GM12878 (cell line): ENCODE measurements around the gene RFX1. TPM values are rescaled to one million over a fixed set of nuclear protein-coding genes. Genes with fewer than 3 reads are reported as not detected.
A peak's percentile ranks its signal among the peaks of the same experiment; 100 is the strongest.

ENCODE experiments used
- ATAC-seq: fragments of 200-7000 bp; cut with Tn5 transposase; 3 replicates; pipeline ENCODE4 v1.9.1; 2020; ENCODE audit warnings: mild to moderate bottlenecking, moderate library complexity
- BruUV-seq: library from RNA; stranded (reverse); fragments of 400-500 nt; replicated peaks from 2 replicates; lab custom pipeline; 2021; lab: Mats Ljungman, UMichigan
- CTCF ChIA-PET: fragments of 300-600 bp; sonication (Branson Sonifier 250); formaldehyde crosslinking; extraction: SDS; loops from one replicate; lab custom pipeline; 2021; ENCODE audit warnings: inconsistent platforms; lab: Yijun Ruan, JAX
- POLR2A ChIA-PET: fragments of 350-600 bp; formaldehyde crosslinking; extraction: SDS; loops from one replicate; lab custom pipeline; 2021; ENCODE audit warnings: inconsistent platforms; lab: Charles Lee
- RAD21 ChIA-PET: fragments of 300-600 bp; sonication (Branson Sonifier 250); formaldehyde crosslinking; loops from one replicate; lab custom pipeline; 2023; ENCODE audit warnings: antibody characterized with exemption; ENCODE audit not compliant: unreplicated experiment; lab: Charles Lee
- SMC1A ChIA-PET: fragments of 300-600 bp; sonication (Branson Sonifier 250); formaldehyde crosslinking; loops from one replicate; lab custom pipeline; 2023; ENCODE audit not compliant: unreplicated experiment, uncharacterized antibody; lab: Charles Lee
- DNase-seq: peaks from one replicate; pipeline ENCODE4 v3.0.0-alpha.2; 2011; ENCODE audit warnings: low read depth, low spot score
- FAIRE-seq: peaks from 3 replicates; lab custom pipeline; 2011; peaks lifted over from hg19 to GRCh38; lab: Jason Lieb, UNC
- H2AFZ ChIP-seq: 2 replicates; pipeline ENCODE4 v1.6.0; 2011; ENCODE audit warnings: low read depth, low read length, control low read depth; ENCODE audit not compliant: control insufficient read depth
- H3K27ac ChIP-seq: 2 replicates; pipeline ENCODE4 v1.5.1; 2011; ENCODE audit warnings: control low read depth; ENCODE audit not compliant: control insufficient read depth, insufficient read depth
- H3K27me3 ChIP-seq, 2 experiments: replicated peaks in 1 of 2; 2 replicates each; pipeline versions ENCODE4 v1.6.0 to v1.6.1; 2011; ENCODE audit warnings: low read length in 1 of 2; ENCODE audit not compliant: control insufficient read depth in 2 of 2, insufficient read depth in 2 of 2
- H3K36me3 ChIP-seq, 2 experiments: 2 replicates each; pipeline ENCODE4 v1.5.1; 2011; ENCODE audit warnings: low read length in 1 of 2; ENCODE audit not compliant: control insufficient read depth in 2 of 2, insufficient read depth in 2 of 2
- H3K4me1 ChIP-seq: 2 replicates; pipeline ENCODE4 v1.6.1; 2011; ENCODE audit warnings: mild to moderate bottlenecking, low read length, moderate library complexity, mixed read lengths; ENCODE audit not compliant: control insufficient read depth, insufficient read depth
- H3K4me2 ChIP-seq: 2 replicates; pipeline ENCODE4 v1.6.0; 2011; ENCODE audit warnings: control low read depth; ENCODE audit not compliant: control insufficient read depth, insufficient read depth
- H3K4me3 ChIP-seq: fragments of 200-600 bp; sonication (generic); 2 replicates; pipeline ENCODE4 v1.5.1; 2016
- H3K79me2 ChIP-seq: 2 replicates; pipeline ENCODE4 v1.6.0; 2011; ENCODE audit warnings: low read length; ENCODE audit not compliant: control insufficient read depth, insufficient read depth
- H3K9ac ChIP-seq: 2 replicates; pipeline ENCODE4 v1.8.0; 2011; ENCODE audit warnings: low read length, control low read depth, mixed read lengths; ENCODE audit not compliant: control insufficient read depth, insufficient read depth
- H3K9me3 ChIP-seq: replicated peaks from 3 replicates; pipeline ENCODE4 v1.5.1; 2011; ENCODE audit warnings: mild to moderate bottlenecking, low read length; ENCODE audit not compliant: control insufficient read depth, insufficient read depth
- H4K20me1 ChIP-seq: 2 replicates; pipeline ENCODE4 v1.6.0; 2011; ENCODE audit not compliant: control insufficient read depth, insufficient read depth
- ATF3 ChIP-seq: IDR thresholded peaks from 2 replicates; pipeline ENCODE4 v1.6.1; 2011; ENCODE audit warnings: low read depth, mild to moderate bottlenecking, low read length, moderate library complexity, borderline replicate concordance; ENCODE audit errors: extremely low read depth
- EGR1 ChIP-seq, 2 experiments: IDR thresholded peaks; 1 replicate in 1 of 2; 2 replicates in 1 of 2; pipeline ENCODE4 v1.6.1; 2011 to 2012; ENCODE audit warnings: low read depth in 2 of 2, low read length in 2 of 2, borderline replicate concordance in 1 of 2, mild to moderate bottlenecking in 1 of 2, moderate library complexity in 1 of 2
- FOXM1 ChIP-seq: IDR thresholded peaks from 2 replicates; pipeline ENCODE4 v1.6.1; 2012; ENCODE audit warnings: low read depth, mild to moderate bottlenecking, inconsistent platforms, low read length, moderate library complexity
- HDGF ChIP-seq: fragments of 450-650 bp; IDR thresholded peaks from 2 replicates; pipeline ENCODE4 v1.6.1; 2016; ENCODE audit warnings: antibody characterized with exemption
- MTA2 ChIP-seq: fragments of 450-650 bp; IDR thresholded peaks from 2 replicates; pipeline ENCODE4 v1.6.1; 2016; ENCODE audit warnings: low read depth, mild to moderate bottlenecking, moderate library complexity
- NR2C1 ChIP-seq: fragments of 450-650 bp; IDR thresholded peaks from 2 replicates; pipeline ENCODE4 v1.6.1; 2017; ENCODE audit warnings: antibody characterized with exemption, mild to moderate bottlenecking, moderate library complexity
- NR2F1 ChIP-seq: fragments of 450-650 bp; conservative IDR thresholded peaks from 2 replicates; pipeline ENCODE4 v1.6.1; 2017; ENCODE audit warnings: mild to moderate bottlenecking
- RAD21 ChIP-seq: IDR thresholded peaks from 2 replicates; pipeline ENCODE4 v1.6.1; 2011; ENCODE audit warnings: mild to moderate bottlenecking, low read depth, low read length, moderate library complexity; ENCODE audit not compliant: insufficient read depth
- RB1 ChIP-seq: fragments of 450-650 bp; formaldehyde crosslinking; IDR thresholded peaks from 2 replicates; pipeline ENCODE4 v1.6.1; 2017; ENCODE audit warnings: mild to moderate bottlenecking, borderline replicate concordance
- ZNF207 ChIP-seq: fragments of 450-650 bp; IDR thresholded peaks from 2 replicates; pipeline ENCODE4 v1.6.1; 2014; ENCODE audit warnings: antibody characterized with exemption, mild to moderate bottlenecking, borderline replicate concordance
- ZNF24 ChIP-seq: fragments of 450-650 bp; IDR thresholded peaks from 2 replicates; pipeline ENCODE4 v1.6.1; 2017; ENCODE audit warnings: antibody characterized with exemption, mild to moderate bottlenecking
- ZSCAN29 ChIP-seq: fragments of 450-650 bp; IDR thresholded peaks from 2 replicates; pipeline ENCODE4 v1.6.1; 2017; ENCODE audit warnings: mild to moderate bottlenecking, moderate library complexity
- WGBS: methylation state at CpG from one replicate; pipeline ENCODE4 v1.1.6; 2016; ENCODE audit warnings: low lambda C conversion rate; ENCODE audit not compliant: insufficient replicate concordance, insufficient coverage; ENCODE audit errors: missing lambda C conversion rate; 5-methylcytosine and 5-hydroxymethylcytosine counted together
- in situ Hi-C: fragments of 300-500 bp; cut with MboI; formaldehyde crosslinking; loops from 9 replicates; pipeline ENCODE4 v1.14.3; 2018; ENCODE audit warnings: mixed read lengths
- intact Hi-C: fragments of 100-400 bp; cut with micrococcal nuclease; formaldehyde crosslinking; loops from one replicate; pipeline ENCODE4 v1.14.2; 2022; ENCODE audit not compliant: unreplicated experiment
- polyA plus RNA-seq, 11 experiments: library from polyadenylated mRNA; depleted of rRNA in 4 of 11; unstranded in 6 of 11; stranded (reverse) in 5 of 11; fragments of >200 nt; fragmentation: Nextera tagmentation in 4 of 11; fragmentation: Illumina TruSeq in 1 of 11; extraction: Ambion mirVana in 4 of 11; extraction: Trizol in 1 of 11; gene quantifications; 1 replicate in 1 of 11; 2 replicates in 10 of 11; pipeline versions ENCODE4 v1.2.1 to v1.2.3, GENCODE V29; 2011 to 2016; ENCODE audit warnings: inconsistent platforms in 2 of 11, missing spikeins in 2 of 11, low read depth in 1 of 11
- total RNA-seq, 4 experiments: library from RNA; depleted of rRNA in 3 of 4; stranded (reverse); fragments of >200 nt in 3 of 4; fragmentation: Illumina TruSeq in 1 of 4; extraction: Trizol in 1 of 4; gene quantifications; 2 replicates each; pipeline versions ENCODE4 v1.2.1 to v1.2.3, GENCODE V29; 2013 to 2021
- TF ChIP-seq, protein P1 (sequence below): fragments of 450-650 bp; IDR thresholded peaks from 2 replicates; pipeline ENCODE4 v1.6.1; 2017; ENCODE audit warnings: borderline replicate concordance
- TF ChIP-seq, protein P2 (sequence below): fragments of 450-650 bp; IDR thresholded peaks from 2 replicates; pipeline ENCODE4 v1.6.1; 2016; ENCODE audit warnings: mild to moderate bottlenecking
- TF ChIP-seq, protein P3 (sequence below): fragments of 150-350 bp; IDR thresholded peaks from 2 replicates; pipeline ENCODE4 v1.6.1; 2016; ENCODE audit warnings: low read depth, low read length

The RFX1 gene
- total and polyA plus RNA-seq, 10 of the 15 experiments (the other 5 are each of a cell fraction or from before 2014, with no cell fraction given): 0.05 to 11.0 (median 1.5) TPM

GRCh38 chr19:14030997-14031718, 25.0 kb upstream of the RFX1 start:
- peaks cover 10% of the 10 kb centered on the region for H3K79me2 ChIP-seq
- no peaks in the 10 kb centered on the region for H4K20me1 ChIP-seq
- H3K4me3 ChIP-seq: peak overlapping the region; percentile 97
- no peaks in the 10 kb centered on the region; the same call in 2 of the 3 replicates for H3K9me3 ChIP-seq
- no TSS peak for BruUV-seq
- intact Hi-C loops (loop anchor here (5.0 to 10.0 kb wide), 2 partner anchors 46 to 79 kb away; partner anchors contain the start of gene DCAF15), in situ Hi-C loops (no loop called here)
- peak overlapping the region; percentile 88 for H3K4me2 ChIP-seq
- no peaks in the 10 kb centered on the region for H3K36me3 ChIP-seq
- ChIA-PET RAD21 (interaction anchor here (0.8 to 3.4 kb wide), 28 partner anchors 9 to 150 kb away, joined by 3 to 24 read pairs (median 5); partner anchors contain the start of genes ASF1B, CC2D1A, DCAF15 and MISP3), CTCF (interaction anchor here (0.7 to 4.4 kb wide), 20 partner anchors 9 to 152 kb away, joined by 3 to 38 read pairs (median 8); partner anchors contain the start of genes DCAF15, MISP3, PRKACA and RFX1), POLR2A (interaction anchor here (0.6 to 4.1 kb wide), 19 partner anchors 9 to 149 kb away, joined by 3 to 27 read pairs (median 6); partner anchors contain the start of gene RFX1), SMC1A (interaction anchor here (0.6 to 2.9 kb wide), 19 partner anchors 9 to 335 kb away, joined by 3 to 33 read pairs (median 6); partner anchors contain the start of gene RFX1)
- H3K27me3 ChIP-seq: no peaks in the 10 kb centered on the region
- peak overlapping the region; percentile 86 for H3K9ac ChIP-seq
- DNase-seq: no peak
- no peak for FAIRE-seq
- ATAC-seq: peak; percentile 1; the same call in 2 of the 3 replicates
- 32% methylated on average over 12 of the region's 20 CpGs for WGBS
- peaks cover 17% of the 10 kb centered on the region for H3K4me1 ChIP-seq
- peak overlapping the region; percentile 91; the same call in 1 of the 2 replicates for H3K27ac ChIP-seq
- TF ChIP-seq EGR1 (IDR thresholded peaks at IDR 0.05; ENCODE audit: borderline replicate concordance in 1 of 2, low read depth in 2 of 2, low read length in 2 of 2): peak in 1 of 2 experiments; percentile 91; a peak in 2 of 3 replicates
- TF ChIP-seq ZNF24: no peak
- TF ChIP-seq, protein P1, sequence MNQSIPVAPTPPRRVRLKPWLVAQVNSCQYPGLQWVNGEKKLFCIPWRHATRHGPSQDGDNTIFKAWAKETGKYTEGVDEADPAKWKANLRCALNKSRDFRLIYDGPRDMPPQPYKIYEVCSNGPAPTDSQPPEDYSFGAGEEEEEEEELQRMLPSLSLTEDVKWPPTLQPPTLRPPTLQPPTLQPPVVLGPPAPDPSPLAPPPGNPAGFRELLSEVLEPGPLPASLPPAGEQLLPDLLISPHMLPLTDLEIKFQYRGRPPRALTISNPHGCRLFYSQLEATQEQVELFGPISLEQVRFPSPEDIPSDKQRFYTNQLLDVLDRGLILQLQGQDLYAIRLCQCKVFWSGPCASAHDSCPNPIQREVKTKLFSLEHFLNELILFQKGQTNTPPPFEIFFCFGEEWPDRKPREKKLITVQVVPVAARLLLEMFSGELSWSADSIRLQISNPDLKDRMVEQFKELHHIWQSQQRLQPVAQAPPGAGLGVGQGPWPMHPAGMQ: no peak
- no peak for TF ChIP-seq RAD21
- TF ChIP-seq RB1: no peak
- TF ChIP-seq, protein P2, sequence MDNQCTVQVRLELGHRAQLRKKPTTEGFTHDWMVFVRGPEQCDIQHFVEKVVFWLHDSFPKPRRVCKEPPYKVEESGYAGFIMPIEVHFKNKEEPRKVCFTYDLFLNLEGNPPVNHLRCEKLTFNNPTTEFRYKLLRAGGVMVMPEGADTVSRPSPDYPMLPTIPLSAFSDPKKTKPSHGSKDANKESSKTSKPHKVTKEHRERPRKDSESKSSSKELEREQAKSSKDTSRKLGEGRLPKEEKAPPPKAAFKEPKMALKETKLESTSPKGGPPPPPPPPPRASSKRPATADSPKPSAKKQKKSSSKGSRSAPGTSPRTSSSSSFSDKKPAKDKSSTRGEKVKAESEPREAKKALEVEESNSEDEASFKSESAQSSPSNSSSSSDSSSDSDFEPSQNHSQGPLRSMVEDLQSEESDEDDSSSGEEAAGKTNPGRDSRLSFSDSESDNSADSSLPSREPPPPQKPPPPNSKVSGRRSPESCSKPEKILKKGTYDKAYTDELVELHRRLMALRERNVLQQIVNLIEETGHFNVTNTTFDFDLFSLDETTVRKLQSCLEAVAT: 0 out of 2 replicates have a peak, but pooled peaks have one; percentile 9
- TF ChIP-seq ATF3: no peak
- peak; percentile 34; the same call in 1 of the 2 replicates for TF ChIP-seq NR2C1
- peak; percentile 50; the same call in 1 of the 2 replicates for TF ChIP-seq HDGF
- TF ChIP-seq ZSCAN29: peak; percentile 81; the same call in 1 of the 2 replicates
- peak; percentile 86 for TF ChIP-seq NR2F1
- TF ChIP-seq MTA2: peak; percentile 27; the same call in 1 of the 2 replicates
- TF ChIP-seq, protein P3, sequence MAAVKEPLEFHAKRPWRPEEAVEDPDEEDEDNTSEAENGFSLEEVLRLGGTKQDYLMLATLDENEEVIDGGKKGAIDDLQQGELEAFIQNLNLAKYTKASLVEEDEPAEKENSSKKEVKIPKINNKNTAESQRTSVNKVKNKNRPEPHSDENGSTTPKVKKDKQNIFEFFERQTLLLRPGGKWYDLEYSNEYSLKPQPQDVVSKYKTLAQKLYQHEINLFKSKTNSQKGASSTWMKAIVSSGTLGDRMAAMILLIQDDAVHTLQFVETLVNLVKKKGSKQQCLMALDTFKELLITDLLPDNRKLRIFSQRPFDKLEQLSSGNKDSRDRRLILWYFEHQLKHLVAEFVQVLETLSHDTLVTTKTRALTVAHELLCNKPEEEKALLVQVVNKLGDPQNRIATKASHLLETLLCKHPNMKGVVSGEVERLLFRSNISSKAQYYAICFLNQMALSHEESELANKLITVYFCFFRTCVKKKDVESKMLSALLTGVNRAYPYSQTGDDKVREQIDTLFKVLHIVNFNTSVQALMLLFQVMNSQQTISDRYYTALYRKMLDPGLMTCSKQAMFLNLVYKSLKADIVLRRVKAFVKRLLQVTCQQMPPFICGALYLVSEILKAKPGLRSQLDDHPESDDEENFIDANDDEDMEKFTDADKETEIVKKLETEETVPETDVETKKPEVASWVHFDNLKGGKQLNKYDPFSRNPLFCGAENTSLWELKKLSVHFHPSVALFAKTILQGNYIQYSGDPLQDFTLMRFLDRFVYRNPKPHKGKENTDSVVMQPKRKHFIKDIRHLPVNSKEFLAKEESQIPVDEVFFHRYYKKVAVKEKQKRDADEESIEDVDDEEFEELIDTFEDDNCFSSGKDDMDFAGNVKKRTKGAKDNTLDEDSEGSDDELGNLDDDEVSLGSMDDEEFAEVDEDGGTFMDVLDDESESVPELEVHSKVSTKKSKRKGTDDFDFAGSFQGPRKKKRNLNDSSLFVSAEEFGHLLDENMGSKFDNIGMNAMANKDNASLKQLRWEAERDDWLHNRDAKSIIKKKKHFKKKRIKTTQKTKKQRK: no peak
- TF ChIP-seq FOXM1: no peak
- no peak for TF ChIP-seq ZNF207
- peak overlapping the region; percentile 42 for H2AFZ ChIP-seq
